ENCODE data around the gene ATAD5. TPM values are rescaled to one million over a fixed set of nuclear protein-coding genes. Genes with fewer than 3 reads are reported as not detected.

Gene ATAD5
- total RNA-seq, 1 experiment from 2014 or later: 26.0 TPM

- no peak for TF ChIP-seq AR (CRISPR knock-in tag; IDR thresholded peaks at IDR 0.05)
- TF ChIP-seq ELF4 (CRISPR knock-in tag; IDR thresholded peaks at IDR 0.05; ENCODE audit: low read depth): no peak
- no peak for TF ChIP-seq MXD4 (CRISPR knock-in tag; IDR thresholded peaks at IDR 0.05; ENCODE audit: borderline replicate concordance)
- TF ChIP-seq EMX1 (CRISPR knock-in tag; IDR thresholded peaks at IDR 0.05): no peak
Measured at GRCh38 chr17:30808785-30809286, 22.9 kb upstream of the ATAD5 start (continued).

- peaks cover 25% of the 10 kb centered on the region for H3K4me1 Mint-ChIP-seq
- no peak overlapping the region for H3K4me3 Mint-ChIP-seq
- H3K36me3 Mint-ChIP-seq: peaks cover 5% of the 10 kb centered on the region; the same call in 1 of the 2 replicates
- no peaks in the 10 kb centered on the region for H3K27me3 Mint-ChIP-seq (ENCODE audit: low read depth)
- ATAC-seq (no peak), DNase-seq (ENCODE audit: low spot score) (no peak)
- peak overlapping the region; percentile 85; the same call in 1 of the 2 replicates for H3K27ac Mint-ChIP-seq
- ChIA-PET CTCF (interaction anchor here (1.4 kb wide), 1 partner anchor 15 kb away, joined by 5 read pairs; the partner anchor contains the start of gene CRLF3), POLR2A (no interaction called here)
- H3K9me3 Mint-ChIP-seq: no peaks in the 10 kb centered on the region
- no peak for TF ChIP-seq EMX1 (CRISPR knock-in tag; IDR thresholded peaks at IDR 0.05)
- no peak for TF ChIP-seq ATF2 (CRISPR knock-in tag; IDR thresholded peaks at IDR 0.05; ENCODE audit: borderline replicate concordance, low read depth)
- TF ChIP-seq ZNF416 (CRISPR knock-in tag; IDR thresholded peaks at IDR 0.05): no peak
- no peak for TF ChIP-seq ZNF232 (CRISPR knock-in tag; IDR thresholded peaks at IDR 0.05)
- no peak for TF ChIP-seq CREM (CRISPR knock-in tag; IDR thresholded peaks at IDR 0.05)
- TF ChIP-seq IRF1 (CRISPR knock-in tag; IDR thresholded peaks at IDR 0.05): no peak
- TF ChIP-seq ETV6 (CRISPR knock-in tag; IDR thresholded peaks at IDR 0.05): no peak
- TF ChIP-seq OVOL2 (CRISPR knock-in tag; IDR thresholded peaks at IDR 0.05; ENCODE audit: borderline replicate concordance): no peak
- no peak for TF ChIP-seq ELF4 (CRISPR knock-in tag; IDR thresholded peaks at IDR 0.05; ENCODE audit: low read depth)
- TF ChIP-seq CDX4 (CRISPR knock-in tag; IDR thresholded peaks at IDR 0.05; ENCODE audit: borderline replicate concordance): no peak
- no peak for TF ChIP-seq NR3C1 (CRISPR knock-in tag; conservative IDR thresholded peaks at IDR 0.05; ENCODE audit: low read depth)
- no peak for TF ChIP-seq MYBL2 (CRISPR knock-in tag; IDR thresholded peaks at IDR 0.05)
- no peak for TF ChIP-seq PREB (CRISPR knock-in tag; IDR thresholded peaks at IDR 0.05; ENCODE audit: borderline replicate concordance)
- no peak for TF ChIP-seq SMAD3 (CRISPR knock-in tag; IDR thresholded peaks at IDR 0.05; ENCODE audit: borderline replicate concordance)
- no peak for TF ChIP-seq ERG (CRISPR knock-in tag; IDR thresholded peaks at IDR 0.05)
Measured at GRCh38 chr17:30809867-30810266, 21.9 kb upstream of the ATAD5 start.
